HG02588 (cell line): ENCODE results near the gene KRT79.
"Not testable (repeated sequence)": the region's sequence is repeated elsewhere in the genome, so short reads cannot be mapped to it uniquely, and the experiment has no call there.

ENCODE experiments used
- ATAC-seq: cut with Tn5 transposase; IDR thresholded peaks from one replicate; pipeline ENCODE4 v1.9.1; 2021; ENCODE audit warnings: mild to moderate bottlenecking, moderate library complexity; ENCODE audit not compliant: unreplicated experiment

The KRT79 gene

GRCh38 chr12:52861511-52861910 is 27.4 kb upstream of the KRT79 start:
- ATAC-seq = no peak

- no peak for ATAC-seq
These were observed 26.2 kb upstream of the KRT79 start for GRCh38 chr12:52860102-52860823.

- ATAC-seq = no peak
These were observed 23.4 kb upstream of the KRT79 start for GRCh38 chr12:52857500-52857899.

GRCh38 chr12:52856787-52857186 is 22.7 kb upstream of the KRT79 start:
- no peak for ATAC-seq

GRCh38 chr12:52856077-52856476 is 22.0 kb upstream of the KRT79 start:
- not testable (repeated sequence) for ATAC-seq

GRCh38 chr12:52851787-52852186 is 17.7 kb upstream of the KRT79 start:
- no peak for ATAC-seq

- ATAC-seq = no peak
These were observed 16.6 kb upstream of the KRT79 start for GRCh38 chr12:52850681-52851080.

- ATAC-seq = no peak
These were observed 15.4 kb upstream of the KRT79 start for GRCh38 chr12:52849511-52849910.

GRCh38 chr12:52848661-52849255 is 14.6 kb upstream of the KRT79 start, which contains the start of gene KRT78:
TSS of gene KRT78 (minus strand) at chr12:52848994. CDS start at chr12:52848930, 64 bp downstream.
- ATAC-seq = no peak

- ATAC-seq = no peak
These were observed 13.4 kb upstream of the KRT79 start for GRCh38 chr12:52847335-52848102.

- ATAC-seq = no peak
These were observed 12.4 kb upstream of the KRT79 start for GRCh38 chr12:52846356-52846970.

- ATAC-seq = no peak
These were observed 11.8 kb upstream of the KRT79 start for GRCh38 chr12:52845946-52846345.

GRCh38 chr12:52844386-52844785 is 10.3 kb upstream of the KRT79 start:
- ATAC-seq = no peak

GRCh38 chr12:52839436-52840105 is 5.5 kb upstream of the KRT79 start:
- ATAC-seq = no peak

- no peak for ATAC-seq
These were observed 4.7 kb upstream of the KRT79 start for GRCh38 chr12:52838609-52839435.

- no peak for ATAC-seq
These were observed 3.9 kb upstream of the KRT79 start for GRCh38 chr12:52837781-52838608.

- ATAC-seq = no peak
These were observed 3.3 kb upstream of the KRT79 start for GRCh38 chr12:52837413-52837741.

- ATAC-seq = no peak
These were observed 2.6 kb upstream of the KRT79 start for GRCh38 chr12:52836491-52837412.
